ENCODE measurements around the gene DCPS. TPM values are rescaled to one million over a fixed set of nuclear protein-coding genes. Genes with fewer than 3 reads are reported as not detected.

The DCPS gene
- total RNA-seq, 1 experiment from 2014 or later = 33.2 TPM

DNA sequence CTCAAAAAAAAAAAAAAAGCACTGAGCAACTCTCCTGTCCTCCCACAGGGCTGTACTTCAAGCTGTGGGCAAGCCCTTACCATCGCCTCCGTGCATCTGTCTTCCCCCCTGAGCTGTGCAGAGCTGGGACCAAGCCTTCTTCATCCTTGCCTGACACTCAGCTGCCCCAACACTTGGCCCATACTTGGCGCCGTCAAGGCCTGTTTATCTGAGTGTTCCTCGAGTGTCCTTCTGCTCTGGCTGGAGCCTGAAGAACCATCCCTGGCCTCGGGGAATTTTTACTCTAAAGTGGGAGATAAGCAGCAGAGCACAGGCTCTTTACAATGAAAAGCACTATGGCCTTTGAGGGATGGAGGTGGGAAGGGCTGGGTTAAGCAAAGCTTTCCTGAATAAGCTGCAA lies 22.6 kb upstream of the DCPS start:
- peak overlapping the region; percentile 79 for H3K4me3 Mint-ChIP-seq (ENCODE audit: low read depth, unreplicated experiment)
- intact Hi-C loops (cut with micrococcal nuclease; ENCODE audit: unreplicated experiment) = no loop called here

DNA sequence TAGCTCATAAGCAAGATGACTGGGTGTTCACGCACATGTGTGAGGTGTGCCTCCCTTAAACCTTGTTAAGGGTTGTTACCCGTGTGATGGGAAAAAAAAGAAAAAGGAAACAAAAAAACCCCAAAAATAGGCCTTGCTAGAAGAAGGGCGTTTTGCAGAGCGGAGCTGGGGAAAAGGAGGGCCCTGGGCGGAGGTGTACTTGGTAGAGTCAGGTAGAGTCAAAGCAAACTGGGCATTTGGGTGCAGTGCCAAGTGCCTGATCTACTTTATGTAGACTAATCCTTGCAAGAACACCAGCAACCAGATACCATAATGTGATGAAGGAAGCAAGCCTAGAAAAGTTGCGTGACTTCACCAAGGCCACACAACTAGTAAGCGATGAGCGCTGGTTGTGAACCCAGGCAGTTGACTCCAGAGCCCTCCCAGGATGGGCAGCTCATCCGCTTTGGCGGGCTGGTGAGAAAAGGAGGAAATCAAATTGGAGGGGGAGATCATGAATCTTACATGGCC lies 22.1 kb upstream of the DCPS start:
- TF ChIP-seq, protein P1, sequence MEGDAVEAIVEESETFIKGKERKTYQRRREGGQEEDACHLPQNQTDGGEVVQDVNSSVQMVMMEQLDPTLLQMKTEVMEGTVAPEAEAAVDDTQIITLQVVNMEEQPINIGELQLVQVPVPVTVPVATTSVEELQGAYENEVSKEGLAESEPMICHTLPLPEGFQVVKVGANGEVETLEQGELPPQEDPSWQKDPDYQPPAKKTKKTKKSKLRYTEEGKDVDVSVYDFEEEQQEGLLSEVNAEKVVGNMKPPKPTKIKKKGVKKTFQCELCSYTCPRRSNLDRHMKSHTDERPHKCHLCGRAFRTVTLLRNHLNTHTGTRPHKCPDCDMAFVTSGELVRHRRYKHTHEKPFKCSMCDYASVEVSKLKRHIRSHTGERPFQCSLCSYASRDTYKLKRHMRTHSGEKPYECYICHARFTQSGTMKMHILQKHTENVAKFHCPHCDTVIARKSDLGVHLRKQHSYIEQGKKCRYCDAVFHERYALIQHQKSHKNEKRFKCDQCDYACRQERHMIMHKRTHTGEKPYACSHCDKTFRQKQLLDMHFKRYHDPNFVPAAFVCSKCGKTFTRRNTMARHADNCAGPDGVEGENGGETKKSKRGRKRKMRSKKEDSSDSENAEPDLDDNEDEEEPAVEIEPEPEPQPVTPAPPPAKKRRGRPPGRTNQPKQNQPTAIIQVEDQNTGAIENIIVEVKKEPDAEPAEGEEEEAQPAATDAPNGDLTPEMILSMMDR (IDR thresholded peaks at IDR 0.05; ENCODE audit: unreplicated experiment) = no peak
- no peaks in the 10 kb centered on the region for H3K9me3 Mint-ChIP-seq (ENCODE audit: low read depth, unreplicated experiment)
- intact Hi-C loops (cut with micrococcal nuclease; ENCODE audit: unreplicated experiment) = no loop called here
- no TSS peak for BruUV-seq (replicated peaks)
- H3K36me3 Mint-ChIP-seq (ENCODE audit: insufficient read depth, unreplicated experiment) = peaks cover 24% of the 10 kb centered on the region
- CTCF ChIA-PET = no interaction called here
- peak overlapping the region; percentile 79 for H3K4me3 Mint-ChIP-seq (ENCODE audit: low read depth, unreplicated experiment)
- no peak for DNase-seq
- H3K27me3 Mint-ChIP-seq (ENCODE audit: unreplicated experiment) = no peaks in the 10 kb centered on the region
- no peak overlapping the region for H3K27ac Mint-ChIP-seq (ENCODE audit: unreplicated experiment)
- H3K4me1 Mint-ChIP-seq (ENCODE audit: low read depth, unreplicated experiment) = peaks cover 8% of the 10 kb centered on the region

More for the DNA sequence above, 22.6 kb upstream of the DCPS start:
- CTCF ChIA-PET = no interaction called here
- no TSS peak for BruUV-seq (replicated peaks)
- TF ChIP-seq, protein P1 (IDR thresholded peaks at IDR 0.05; ENCODE audit: unreplicated experiment) = no peak
- Mint-ChIP-seq H3K4me1 (ENCODE audit: low read depth, unreplicated experiment) (peaks cover 8% of the 10 kb centered on the region), H3K27me3 (ENCODE audit: unreplicated experiment) (no peaks in the 10 kb centered on the region), H3K9me3 (ENCODE audit: low read depth, unreplicated experiment) (no peaks in the 10 kb centered on the region), H3K27ac (ENCODE audit: unreplicated experiment) (no peak overlapping the region), H3K36me3 (ENCODE audit: insufficient read depth, unreplicated experiment) (peaks cover 24% of the 10 kb centered on the region)
- DNase-seq = no peak

DNA sequence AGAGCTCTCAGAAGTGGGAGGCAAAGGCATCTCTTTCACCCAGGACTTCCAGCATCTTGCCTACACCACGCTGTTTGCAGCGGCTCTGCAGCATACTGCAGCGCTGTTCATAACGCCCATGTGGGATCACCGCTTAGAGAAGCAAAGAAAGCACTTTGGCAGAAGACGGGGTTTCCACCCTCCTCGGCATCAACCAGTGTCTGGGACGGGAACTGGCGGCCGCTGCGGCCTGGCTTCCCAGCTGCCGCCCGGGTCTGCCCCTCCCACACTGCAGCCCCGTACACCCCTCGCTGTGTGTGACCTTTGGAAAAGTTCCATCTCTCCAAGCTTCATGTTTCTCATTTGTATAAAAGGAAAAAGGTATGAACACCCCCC lies 21.5 kb upstream of the DCPS start:
- CTCF ChIA-PET = no interaction called here
- H3K9me3 Mint-ChIP-seq (ENCODE audit: low read depth, unreplicated experiment) = no peaks in the 10 kb centered on the region
- peak overlapping the region; percentile 79 for H3K4me3 Mint-ChIP-seq (ENCODE audit: low read depth, unreplicated experiment)
- TF ChIP-seq, protein P1 (IDR thresholded peaks at IDR 0.05; ENCODE audit: unreplicated experiment) = no peak
- no peak for DNase-seq
- peaks cover 8% of the 10 kb centered on the region for H3K4me1 Mint-ChIP-seq (ENCODE audit: low read depth, unreplicated experiment)
- no peak overlapping the region for H3K27ac Mint-ChIP-seq (ENCODE audit: unreplicated experiment)
- peaks cover 24% of the 10 kb centered on the region for H3K36me3 Mint-ChIP-seq (ENCODE audit: insufficient read depth, unreplicated experiment)
- intact Hi-C loops (cut with micrococcal nuclease; ENCODE audit: unreplicated experiment) = no loop called here
- no peaks in the 10 kb centered on the region for H3K27me3 Mint-ChIP-seq (ENCODE audit: unreplicated experiment)
- BruUV-seq (replicated peaks) = no TSS peak

DNA sequence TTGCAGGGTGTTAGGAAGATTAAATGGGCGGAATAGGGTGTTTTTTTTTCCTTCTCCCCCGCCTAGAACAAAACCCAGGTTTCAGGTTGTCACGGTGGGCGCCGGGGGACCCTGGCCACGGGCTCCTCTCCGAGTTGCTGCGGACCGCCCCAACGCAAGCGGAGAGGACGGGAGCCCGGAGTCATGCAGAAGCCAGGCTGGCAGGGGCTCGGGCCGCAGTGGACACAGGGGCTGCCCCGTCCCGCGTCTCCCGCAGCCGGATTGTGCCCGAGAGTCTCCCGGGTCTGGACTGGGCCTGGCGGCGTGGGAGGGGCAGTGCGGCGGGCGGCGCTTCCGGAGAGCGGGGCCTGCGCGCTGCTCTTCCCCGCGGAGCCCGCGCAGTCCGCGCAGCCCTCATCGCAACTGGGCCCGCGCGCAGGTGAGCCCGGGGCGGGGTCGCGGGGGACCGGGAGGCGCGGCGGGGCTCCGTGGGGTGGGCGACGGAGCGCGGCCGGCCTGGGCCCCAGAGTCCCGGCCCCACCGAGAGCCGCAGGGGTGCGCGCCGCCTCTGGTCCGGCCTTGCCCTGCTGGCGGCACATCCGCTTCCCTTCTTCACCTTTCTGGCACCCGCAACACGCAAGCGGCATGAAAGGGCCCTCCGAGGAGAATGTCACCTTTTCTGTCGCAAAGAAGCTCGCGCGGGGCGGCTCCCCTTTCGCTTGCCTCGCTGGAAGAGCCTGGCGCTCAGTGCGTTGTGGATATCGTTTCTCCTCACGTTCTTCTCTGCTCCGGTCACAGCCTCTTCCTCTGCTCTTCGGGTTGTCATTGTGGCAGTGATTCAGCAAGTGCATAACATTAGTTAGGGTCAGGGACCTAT lies 20.9 kb upstream of the DCPS start, which contains the start of gene TIRAP:
TSS of gene TIRAP (plus strand) at position 358 of the 856 bp plus-strand sequence. CDS start 7,802 bp downstream, outside the sequence.
- H3K36me3 Mint-ChIP-seq (ENCODE audit: insufficient read depth, unreplicated experiment) = peaks cover 18% of the 10 kb centered on the region
- no peaks in the 10 kb centered on the region for H3K27me3 Mint-ChIP-seq (ENCODE audit: unreplicated experiment)
- intact Hi-C loops (cut with micrococcal nuclease; ENCODE audit: unreplicated experiment) = no loop called here
- CTCF ChIA-PET = interaction anchor here (0.7 kb wide), 1 partner anchor 380 kb away, joined by 4 read pairs; the partner anchor contains the start of gene PUS3
- peak; percentile 44 for DNase-seq
- no peaks in the 10 kb centered on the region for H3K9me3 Mint-ChIP-seq (ENCODE audit: low read depth, unreplicated experiment)
- H3K4me3 Mint-ChIP-seq (ENCODE audit: low read depth, unreplicated experiment) = peak within 1 kb of the TSS; percentile 79
- peak within 1 kb of the TSS; percentile 54 for H3K27ac Mint-ChIP-seq (ENCODE audit: unreplicated experiment)
- H3K4me1 Mint-ChIP-seq (ENCODE audit: low read depth, unreplicated experiment) = peaks cover 8% of the 10 kb centered on the region
- no TSS peak for BruUV-seq (replicated peaks)
- TF ChIP-seq, protein P1 (IDR thresholded peaks at IDR 0.05; ENCODE audit: unreplicated experiment) = no peak

All from Calu3 (cell line).